Medulla oblongata (tissue), 1 donor: Measurements from ENCODE around the gene WDR88.

Experiments used
- DNase-seq: peaks from one replicate; pipeline ENCODE4 v3.0.0-alpha.2; 2015; ENCODE audit errors: extremely low spot score

WDR88 gene, protein sequence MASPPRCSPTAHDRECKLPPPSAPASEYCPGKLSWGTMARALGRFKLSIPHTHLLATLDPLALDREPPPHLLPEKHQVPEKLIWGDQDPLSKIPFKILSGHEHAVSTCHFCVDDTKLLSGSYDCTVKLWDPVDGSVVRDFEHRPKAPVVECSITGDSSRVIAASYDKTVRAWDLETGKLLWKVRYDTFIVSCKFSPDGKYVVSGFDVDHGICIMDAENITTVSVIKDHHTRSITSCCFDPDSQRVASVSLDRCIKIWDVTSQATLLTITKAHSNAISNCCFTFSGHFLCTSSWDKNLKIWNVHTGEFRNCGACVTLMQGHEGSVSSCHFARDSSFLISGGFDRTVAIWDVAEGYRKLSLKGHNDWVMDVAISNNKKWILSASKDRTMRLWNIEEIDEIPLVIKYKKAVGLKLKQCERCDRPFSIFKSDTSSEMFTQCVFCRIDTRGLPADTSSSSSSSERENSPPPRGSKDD

DNA sequence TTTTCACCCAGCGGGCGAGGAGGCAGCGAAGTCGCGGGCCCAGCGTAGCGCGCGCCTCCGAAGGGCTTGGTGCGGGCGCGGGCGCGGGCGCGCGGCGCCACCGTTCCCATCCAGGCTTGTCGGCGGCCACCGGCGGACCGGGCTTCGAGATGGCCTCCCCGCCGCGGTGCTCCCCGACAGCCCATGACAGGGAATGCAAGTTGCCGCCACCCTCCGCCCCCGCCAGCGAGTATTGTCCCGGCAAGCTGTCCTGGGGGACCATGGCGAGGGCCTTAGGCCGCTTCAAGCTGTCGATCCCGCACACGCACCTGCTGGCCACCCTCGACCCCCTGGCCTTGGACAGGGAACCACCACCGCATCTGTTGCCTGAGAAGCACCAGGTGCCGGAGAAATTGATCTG lies at the start of gene WDR88:
Gene WDR88, plus strand, starts transcription at position 94 of the 400 bp plus-strand sequence. Its CDS starts 56 bp downstream, at position 150.
- no peak for DNase-seq

DNA sequence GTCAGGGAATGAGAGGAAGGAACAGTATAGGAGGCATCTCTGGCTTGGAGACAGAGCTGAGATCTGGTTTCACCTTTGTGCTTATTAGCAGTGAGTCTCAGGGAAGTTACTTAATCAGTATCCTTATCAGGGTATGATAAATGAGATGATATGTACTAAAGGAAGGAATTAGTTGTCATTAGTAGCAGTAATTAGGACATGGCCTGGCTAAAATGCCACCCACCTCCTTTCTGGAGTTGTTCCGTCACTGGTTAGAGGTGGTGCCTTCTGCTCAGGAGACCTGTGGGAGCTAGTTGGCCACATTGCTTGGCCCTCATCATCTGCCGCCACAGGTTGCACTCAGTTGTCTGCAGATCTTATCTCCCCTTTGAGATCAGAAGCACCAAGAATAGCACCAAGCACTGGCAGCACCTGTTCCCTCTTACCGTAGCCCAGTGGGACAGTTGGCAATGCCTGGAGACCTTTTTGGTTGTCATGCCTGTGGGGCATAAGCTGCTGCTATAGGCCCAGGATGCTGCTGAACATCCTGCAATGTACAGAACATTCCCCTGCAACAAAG lies 46.3 kb upstream of the WDR88 start:
- no peak for DNase-seq

DNA sequence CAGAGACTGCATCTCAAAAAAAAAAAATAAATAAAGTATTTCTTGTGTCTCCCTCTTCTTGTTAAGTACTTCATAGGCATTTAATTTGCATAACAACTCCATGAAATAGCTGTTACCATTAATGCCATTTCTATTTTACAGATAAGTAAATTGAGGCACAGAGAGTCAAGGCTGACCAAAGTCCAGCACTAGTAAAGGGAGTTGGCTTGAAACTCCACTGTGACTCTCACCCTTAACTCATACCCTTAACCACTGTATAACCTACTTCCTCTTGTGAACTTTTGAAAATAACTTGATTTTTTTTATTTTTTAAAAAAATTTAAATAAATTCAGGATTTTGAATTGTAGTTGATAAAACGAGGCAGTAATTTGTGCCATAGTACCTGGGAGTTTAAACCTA lies 45.0 kb upstream of the WDR88 start:
- no peak for DNase-seq

DNA sequence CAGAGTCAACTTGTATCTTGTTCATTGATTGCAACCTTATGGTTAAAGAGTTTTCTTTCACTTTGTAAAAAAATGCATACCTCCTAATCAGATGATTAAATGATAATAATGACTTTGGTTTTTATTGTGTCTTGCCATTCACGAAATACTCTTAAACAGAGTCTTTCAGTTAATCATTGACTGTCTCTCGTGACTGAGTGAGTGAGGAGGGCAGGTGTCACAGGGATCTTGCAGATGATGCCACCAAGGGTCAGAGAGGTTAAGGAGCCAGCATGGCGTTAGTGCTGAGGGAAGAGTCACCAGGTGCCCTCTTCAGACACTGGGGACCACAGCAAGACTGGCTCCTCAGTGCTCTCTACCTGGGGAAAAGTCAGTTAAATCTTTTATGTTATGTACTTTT lies 42.9 kb upstream of the WDR88 start:
- DNase-seq, result no peak

DNA sequence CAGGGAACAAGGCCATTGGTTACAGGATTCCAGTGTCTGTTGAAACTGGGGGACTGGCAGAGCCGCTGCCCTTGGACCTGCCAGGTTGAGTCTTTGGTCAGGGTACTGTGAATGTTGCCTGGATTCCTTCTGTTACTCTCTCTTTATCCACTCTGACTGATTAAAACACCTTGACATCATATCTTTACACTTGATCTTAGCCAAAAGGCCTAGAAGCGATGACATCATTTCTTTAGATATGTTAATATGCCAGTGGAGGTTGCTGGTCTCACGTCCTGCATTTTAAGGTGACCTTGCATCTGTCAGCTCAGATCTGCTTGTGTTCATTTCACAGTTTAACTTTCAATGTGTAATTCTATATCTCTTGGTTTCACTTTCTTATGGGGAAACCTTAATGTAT lies 41.7 kb upstream of the WDR88 start:
- no peak for DNase-seq

DNA sequence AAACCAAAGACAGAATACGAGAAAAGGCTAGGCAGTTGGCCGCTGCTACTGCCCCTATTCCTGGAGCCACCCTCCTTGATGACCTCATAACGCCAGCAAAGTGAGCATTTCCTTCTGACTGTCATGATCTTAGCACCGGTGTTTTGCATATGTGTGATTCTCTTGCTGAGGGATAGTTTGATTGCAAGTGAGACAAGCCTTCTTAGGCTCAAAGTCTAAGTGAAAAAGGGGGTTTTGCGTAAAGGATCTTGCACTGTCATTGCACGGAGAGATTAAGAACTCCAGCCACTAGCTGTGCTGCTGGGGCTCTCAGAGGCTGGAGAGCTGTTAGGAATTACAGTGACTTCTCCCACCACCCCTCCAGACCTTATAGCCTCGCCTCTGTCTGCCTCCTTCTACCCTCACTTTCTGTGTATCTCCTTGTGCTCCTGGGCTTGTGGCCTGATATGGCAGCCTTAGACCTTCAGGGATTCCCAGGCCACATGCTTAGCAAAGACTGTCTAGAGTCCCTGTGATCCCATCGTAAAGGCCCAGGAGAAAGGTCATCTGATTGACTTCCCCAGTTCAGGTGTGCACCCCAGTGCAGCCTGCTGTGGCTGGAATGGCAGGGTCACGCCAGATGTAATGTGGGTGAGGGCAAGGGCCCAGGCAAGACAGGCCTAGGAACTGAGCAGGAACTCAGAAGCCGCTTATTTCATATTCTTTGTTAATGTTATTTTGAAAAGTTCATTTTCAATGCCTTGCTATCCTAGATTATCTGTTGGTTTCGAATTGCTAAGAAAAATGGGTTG lies 38.3 kb upstream of the WDR88 start:
- no peak for DNase-seq

DNA sequence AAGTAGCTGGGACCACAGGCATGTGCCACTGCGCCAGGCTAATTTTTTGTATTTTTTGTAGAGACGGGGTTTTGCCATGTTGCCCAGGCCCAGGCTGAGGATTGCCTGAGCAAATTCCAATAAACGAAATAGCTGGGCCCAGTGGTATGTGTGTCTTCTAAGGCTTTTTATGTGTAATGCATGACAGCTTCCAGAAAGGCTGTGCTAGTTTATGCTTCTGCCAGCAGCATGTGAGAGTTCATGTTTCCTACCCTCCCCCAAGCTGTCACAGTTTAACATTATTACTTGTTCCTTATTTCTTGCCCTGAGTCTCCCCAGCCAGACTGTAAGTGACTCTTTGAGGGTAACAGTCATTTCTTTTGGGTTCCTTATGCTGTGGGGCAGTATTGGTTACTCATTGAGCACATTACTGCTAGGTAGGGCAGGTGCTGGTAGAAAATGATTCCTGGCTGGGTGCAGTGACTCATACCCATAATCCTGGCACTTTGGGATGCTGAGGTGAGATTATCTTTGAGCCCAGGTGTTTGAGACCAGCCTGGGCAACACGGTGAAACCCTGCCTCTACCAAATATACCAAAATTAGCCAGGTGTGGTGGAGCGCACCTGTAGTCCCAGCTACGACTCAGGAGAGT lies 37.4 kb upstream of the WDR88 start:
- no peak for DNase-seq

DNA sequence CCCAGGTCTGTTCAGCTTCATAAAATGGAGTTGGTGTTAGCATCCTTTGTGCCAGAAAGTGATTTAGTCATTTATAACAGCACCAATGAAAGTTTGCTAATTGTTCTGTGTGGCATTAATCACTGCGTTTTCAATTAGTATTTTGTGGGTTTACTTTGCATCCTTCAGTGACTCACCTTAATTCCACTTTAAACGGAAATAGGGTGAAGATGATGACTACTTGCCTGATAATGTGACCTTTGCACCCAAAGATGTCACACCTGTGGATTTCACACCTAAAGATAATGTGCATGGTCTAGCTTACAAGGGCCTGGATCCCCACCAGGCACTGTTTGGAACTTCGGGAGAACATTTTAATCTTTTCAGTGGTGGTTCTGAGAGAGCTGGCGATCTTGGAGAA lies 35.9 kb upstream of the WDR88 start:
- DNase-seq, result no peak

DNA sequence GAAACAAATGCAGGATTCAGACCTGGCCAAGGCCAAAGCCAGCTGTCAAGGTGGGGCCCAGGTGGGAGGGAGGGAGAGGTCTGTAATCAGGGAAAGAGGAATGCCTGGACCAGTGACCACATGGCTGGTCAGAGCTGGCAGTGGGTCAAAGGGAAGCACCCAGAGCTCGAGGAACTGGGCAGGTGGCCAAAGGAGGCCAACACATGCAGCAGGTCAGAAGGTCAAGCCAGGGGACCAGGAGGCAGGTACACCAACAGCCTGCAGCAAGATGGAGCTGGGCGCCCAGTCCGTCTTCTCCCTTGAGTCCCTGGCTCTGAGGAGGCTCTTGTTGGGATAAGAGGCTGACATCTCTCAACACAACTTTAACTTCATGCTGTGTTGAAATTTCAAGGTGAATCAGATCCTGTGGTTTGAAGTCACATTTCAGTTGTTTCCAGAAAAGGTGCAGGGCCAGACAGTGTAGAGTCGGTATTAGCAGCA lies 33.8 kb upstream of the WDR88 start:
- no peak for DNase-seq

DNA sequence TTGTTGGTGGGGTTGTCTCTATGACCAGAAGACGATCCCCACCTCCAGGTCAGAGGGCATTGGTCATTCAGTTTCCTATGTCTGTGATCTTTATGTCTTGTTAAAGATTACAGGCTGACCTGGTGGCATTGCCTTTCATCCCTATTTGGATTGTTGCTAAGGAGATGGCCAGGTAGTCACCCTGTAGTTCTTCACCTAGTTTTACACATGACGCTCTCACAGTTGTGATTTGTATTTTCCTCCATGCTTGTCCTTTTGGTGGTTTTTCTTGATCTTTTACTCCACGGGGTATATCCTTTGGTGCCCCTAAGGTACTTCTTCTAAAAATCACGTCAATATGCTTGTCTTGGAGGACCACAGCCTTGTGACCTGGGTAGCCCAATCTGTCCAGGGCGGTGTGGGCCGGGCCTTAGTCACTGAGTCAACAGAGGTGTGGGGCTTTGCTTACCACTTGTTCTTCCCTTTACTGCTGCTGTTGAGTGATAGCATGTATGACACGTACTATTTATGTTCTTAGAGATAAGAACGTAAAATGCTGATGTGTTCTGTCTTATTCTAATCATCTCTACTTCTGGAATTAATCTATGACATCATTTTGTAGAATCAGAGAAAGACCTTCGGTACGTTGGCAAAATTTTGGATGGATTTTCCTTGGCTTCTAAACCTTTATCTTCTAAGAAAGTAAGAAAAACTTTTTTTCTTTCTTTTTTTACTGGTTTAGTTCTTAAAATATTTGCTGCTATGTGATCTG lies 30.8 kb upstream of the WDR88 start:
- DNase-seq, result no peak

DNA sequence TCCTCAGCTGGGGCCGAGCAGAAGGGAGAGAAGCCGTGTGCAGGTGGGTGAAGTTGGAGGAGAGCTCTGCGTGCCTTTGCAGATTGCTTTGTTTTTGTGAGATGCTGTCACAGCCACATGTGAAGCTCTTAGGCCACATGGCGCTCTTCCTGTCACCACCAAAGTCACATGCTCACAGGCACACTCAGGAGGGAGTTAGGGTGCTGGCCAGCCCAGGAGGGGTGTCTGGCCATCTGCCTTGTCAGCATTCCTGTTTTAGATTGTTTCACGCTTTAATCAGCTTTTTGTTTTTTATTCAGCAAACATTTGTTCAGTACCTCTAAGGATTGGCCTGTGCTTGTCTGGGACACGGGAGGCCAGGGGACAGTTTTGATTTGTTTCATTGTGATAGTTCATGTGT lies 29.0 kb upstream of the WDR88 start:
- DNase-seq, result no peak

DNA sequence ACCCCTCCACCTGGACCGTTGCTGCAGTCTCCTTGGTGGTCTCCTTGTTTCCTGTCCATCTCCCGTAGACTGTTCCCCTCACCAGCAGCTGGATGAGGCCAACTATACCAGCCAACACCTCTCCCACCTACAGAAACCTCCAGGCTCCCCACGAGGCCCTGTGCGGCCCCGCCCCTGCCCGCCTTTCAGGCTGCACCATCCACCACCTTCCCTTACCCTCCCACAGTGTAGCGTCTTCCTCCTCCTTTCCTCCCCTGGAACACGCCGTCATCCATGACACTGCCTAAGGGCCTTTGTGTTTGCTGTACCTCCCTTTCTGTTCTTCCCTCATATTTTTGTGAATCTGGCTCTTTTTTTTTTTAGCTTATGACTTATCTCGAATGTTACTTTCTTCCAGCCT lies 23.8 kb upstream of the WDR88 start:
- DNase-seq, result no peak

DNA sequence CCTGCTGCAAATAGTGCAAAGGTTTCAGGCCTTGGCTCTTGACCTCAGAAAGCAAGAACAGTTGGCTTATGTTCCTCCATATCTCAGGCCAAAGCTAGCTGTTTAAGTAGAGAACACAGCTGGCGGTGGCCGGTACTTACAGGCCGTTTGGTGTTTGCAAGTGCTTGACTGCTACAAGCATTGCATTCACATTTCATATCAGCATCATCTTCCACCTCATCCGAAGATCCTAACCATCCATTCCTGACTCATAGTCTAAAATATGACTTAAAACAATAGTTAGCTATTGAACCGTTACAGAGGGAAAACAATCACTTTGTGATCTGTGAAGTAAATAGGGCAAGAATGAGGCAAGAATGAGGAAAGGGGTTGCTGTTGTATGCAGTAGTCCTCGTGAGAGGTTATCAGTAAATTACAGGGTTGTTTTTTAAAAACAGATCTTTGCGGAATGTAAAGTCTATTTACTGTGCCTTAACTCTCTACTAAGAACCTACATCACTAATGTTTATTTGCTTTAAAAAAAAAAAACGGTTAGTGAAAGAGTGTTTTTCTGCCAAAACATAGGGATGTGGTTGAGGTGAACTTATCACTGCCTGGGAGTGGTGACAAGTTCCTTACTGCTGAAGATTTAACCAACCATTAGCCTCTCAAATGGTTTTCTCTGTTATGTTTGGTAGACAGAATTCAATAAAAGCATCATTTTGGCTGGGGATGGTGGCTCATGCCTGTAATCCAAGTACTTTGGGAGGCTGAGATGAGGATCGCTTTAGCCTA lies 21.6 kb upstream of the WDR88 start:
- no peak for DNase-seq

DNA sequence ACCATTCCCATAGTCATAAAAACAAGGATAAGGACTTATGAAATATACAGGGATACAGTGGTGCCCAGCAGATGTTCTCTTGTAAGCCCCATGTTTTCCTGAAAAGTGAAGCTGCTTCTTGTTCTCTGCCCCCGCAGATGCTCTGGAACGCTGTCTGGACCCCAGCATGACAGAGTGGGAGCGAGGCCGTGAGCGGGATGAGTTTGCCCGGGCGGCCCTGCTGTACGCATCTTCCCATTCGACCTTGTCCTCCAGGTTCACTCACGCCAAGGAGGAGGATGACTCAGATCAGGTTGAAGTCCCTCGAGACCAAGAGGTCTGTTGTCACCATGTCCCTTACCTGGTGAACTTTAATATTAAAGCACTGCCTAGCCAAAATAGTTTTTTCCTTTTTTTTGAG lies 20.3 kb upstream of the WDR88 start:
- no peak for DNase-seq

DNA sequence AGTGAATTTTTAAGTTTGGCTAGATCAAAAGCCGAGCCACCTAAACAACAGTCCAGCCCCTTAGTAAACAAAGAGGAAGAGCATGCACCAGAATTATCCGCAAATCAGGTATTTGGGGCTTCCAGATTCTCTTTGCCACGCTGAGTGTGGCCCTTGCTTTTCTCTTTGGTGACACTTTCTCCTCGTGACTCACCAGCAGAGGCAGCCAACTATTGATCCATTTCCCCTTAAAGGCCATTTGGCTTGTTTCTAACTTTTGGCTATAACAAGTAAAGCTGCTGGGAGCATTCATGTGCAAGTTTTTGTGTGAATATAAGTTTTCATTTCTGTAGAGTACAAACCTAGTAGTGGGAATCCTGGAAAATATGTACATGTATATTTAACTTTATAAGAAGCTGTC lies 17.6 kb upstream of the WDR88 start:
- no peak for DNase-seq

DNA sequence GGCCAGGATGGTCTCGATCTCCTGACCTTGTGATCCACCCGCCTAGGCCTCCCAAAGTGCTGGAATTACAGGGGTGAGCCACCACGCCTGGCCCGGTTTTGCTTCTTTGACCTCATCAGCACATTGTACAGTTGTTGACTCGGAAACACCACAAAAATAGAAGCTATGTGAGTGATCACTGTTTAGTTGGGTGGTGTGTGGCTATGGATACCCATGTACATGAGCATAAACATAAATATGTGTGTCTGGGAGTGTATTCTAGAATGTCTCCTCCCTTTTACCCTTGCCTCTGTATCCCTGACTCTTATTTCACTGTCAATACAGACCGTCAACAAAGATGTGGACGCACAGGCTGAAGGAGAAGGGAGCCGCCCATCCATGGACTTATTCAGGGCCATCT lies 14.4 kb upstream of the WDR88 start:
- DNase-seq, result no peak

DNA sequence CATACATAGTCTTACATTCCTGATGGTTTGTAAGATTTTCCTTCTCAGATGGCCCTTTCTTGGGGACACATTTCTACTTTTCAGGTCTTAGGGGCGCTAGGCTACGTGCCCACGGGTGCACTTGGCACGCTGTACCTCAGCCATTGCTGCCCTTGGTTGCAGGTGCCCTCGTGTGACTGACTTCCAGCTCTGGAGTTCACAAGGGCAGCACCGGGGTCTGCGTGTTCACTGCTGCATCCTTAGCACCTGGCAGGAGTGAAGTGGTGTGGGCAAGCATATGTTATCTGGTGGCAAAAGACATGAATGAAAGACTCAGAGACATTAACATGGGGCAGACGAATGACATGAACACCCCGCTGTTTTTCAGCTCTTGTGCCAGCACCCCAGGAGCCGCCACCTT lies 13.3 kb upstream of the WDR88 start:
- no peak for DNase-seq

DNA sequence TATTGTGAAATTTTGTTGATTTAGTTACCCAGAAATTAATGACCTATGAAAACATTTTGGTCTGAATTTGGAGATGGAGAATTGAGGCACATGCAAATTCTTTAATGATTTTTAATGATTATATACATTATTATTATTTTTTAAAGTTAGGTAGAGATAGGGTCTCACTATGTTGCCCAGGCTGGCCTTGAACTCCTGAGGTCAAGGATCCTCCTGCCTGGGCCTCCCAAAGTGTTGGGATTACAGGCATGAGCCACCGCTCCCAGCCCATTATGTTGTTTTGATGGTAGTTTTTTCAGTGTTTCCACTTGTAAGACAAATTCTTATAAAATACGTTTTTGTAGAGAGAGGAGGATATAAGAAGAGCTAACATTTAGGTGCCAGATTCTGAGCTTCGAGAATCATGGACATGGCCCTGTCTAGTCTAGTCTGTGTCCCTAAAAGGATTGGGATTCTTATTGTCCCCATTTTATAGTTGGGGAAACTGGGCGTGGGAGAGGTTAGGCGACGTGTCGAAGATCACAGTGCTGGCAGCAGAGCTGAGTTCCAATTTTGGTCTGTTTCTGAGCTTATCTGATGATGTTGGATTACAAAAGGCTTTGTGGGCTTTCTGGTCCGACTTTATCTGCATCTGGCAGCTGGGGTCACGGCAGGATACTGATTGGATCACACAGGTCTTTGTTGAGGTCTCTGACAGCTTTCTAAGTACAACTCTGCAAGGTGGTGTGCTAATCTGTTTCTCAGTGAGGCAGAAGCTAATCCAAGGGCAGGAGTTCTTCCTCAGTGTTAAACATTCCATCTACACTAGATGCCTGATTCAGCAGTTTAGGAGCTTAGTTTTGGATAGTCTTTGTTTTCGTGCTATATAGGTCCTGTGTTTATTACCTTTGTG lies 7.5 kb upstream of the WDR88 start:
- DNase-seq, result no peak

DNA sequence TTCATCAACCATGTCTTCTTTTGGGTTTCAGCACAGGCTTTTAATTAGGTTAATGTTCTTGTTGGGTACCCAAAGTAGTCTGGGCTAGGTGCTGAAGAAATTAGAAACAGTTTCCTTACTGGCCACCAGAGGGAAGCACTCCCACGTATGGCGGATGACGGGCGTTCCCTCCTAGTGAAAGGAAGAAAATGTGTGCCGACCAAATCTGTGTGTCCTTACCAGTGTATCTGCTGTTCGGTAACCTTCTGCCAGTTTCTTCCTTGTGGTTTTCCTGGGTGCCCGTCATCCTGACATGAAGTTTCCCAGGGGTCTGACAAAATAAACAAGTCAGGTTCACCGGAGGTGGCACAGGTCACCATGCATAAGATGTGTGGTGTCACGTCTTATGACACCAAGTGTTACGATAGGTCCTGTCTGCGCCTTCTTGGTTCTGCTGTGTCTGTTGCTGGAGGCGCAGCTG lies 6.0 kb upstream of the WDR88 start:
- peak; percentile 64 for DNase-seq
